ENCODE measurements around the gene WDR82. TPM values are rescaled to one million over a fixed set of nuclear protein-coding genes. Genes with fewer than 3 reads are reported as not detected.

The WDR82 gene
- total and polyA plus RNA-seq, 12 donors: 23.8 to 84.0 (median 54.4) TPM

DNA sequence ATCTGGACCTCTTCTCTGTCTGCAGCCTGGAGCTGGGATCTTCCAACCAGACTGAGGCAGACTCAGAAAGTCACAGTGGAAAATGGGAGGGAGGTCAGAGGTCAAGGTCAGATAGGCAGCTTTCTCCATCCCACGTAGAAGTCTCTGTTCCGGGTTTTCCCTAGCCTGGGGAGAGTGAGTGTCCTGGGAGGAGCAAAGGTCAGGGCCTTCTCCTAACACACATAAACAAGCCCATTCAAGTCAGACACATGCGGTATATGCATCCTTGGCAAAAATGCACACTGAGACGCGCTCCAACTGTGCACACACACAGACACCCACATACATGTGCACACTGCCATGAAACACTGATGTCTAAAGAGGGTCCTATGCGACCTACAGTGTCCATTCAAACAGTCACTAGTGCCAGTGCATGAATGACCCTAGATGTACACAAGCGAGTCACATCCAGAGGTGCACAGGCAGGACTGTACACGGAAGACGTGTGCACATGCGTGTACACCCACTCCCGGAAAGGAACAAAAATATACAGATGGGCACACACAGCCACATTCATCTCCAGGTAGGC, 40.2 kb downstream of the WDR82 start:
- Histone ChIP-seq H3K27me3 (no peaks in the 10 kb centered on the region), H3K4me3 (peak overlapping the region; percentile 52 to 93 (median 78)), H3K36me3 (replicated peaks in 1 of 2) (peaks cover 0 to 12% of the 10 kb centered on the region in 2 donors), H3K4me1 (replicated peaks in 1 of 2) (peaks cover 42 to 46% of the 10 kb centered on the region in 2 donors), H3K9me3 (replicated peaks in 1 of 3) (no peaks in the 10 kb centered on the region), H3K27ac (peak overlapping the region; percentile 53 to 96 (median 88))
- intact Hi-C loops (cut with DNase I): no loop called here
- DNase-seq: peak in 3 of 7 donors; percentile 53 to 69 (median 55)
- TF ChIP-seq POLR2A (IDR thresholded peaks at IDR 0.05): no peak
- TF ChIP-seq, protein P1, sequence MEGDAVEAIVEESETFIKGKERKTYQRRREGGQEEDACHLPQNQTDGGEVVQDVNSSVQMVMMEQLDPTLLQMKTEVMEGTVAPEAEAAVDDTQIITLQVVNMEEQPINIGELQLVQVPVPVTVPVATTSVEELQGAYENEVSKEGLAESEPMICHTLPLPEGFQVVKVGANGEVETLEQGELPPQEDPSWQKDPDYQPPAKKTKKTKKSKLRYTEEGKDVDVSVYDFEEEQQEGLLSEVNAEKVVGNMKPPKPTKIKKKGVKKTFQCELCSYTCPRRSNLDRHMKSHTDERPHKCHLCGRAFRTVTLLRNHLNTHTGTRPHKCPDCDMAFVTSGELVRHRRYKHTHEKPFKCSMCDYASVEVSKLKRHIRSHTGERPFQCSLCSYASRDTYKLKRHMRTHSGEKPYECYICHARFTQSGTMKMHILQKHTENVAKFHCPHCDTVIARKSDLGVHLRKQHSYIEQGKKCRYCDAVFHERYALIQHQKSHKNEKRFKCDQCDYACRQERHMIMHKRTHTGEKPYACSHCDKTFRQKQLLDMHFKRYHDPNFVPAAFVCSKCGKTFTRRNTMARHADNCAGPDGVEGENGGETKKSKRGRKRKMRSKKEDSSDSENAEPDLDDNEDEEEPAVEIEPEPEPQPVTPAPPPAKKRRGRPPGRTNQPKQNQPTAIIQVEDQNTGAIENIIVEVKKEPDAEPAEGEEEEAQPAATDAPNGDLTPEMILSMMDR (IDR thresholded peaks at IDR 0.05): no peak
- 6 to 11% (median 8%) methylated on average over 11 of the region's 11 CpGs for WGBS, 4 donors

DNA sequence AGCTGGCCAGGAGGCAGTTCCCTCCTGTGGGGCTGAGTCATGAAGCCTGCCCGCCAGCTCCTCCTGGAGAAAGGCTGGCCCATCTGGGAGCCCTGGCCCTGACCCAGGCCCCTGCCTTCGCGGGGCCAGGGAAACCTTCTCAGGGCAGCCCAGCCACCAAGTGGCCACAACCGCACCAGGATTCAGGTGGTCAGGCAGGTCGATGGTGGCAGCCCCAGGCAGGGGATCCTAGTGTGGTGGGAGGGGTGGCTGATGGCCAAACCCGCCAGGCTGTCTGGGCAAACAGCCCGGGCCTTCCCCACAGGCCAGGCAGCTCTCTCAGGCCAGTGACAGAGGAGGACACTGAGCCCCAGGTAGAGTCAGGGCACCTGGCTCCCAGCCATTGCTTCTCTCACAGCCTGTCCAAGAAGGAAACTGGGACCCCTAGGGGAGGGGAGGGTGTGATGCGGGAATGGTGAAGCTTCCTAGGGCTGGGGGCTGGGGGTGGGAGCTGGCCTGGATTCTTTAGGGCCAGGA, 40.7 kb downstream of the WDR82 start:
- intact Hi-C loops (cut with DNase I): no loop called here
- WGBS, 4 donors: 8 to 13% (median 10%) methylated on average over 2 to 8 of the region's 8 CpGs
- no peaks in the 10 kb centered on the region for H3K27me3 ChIP-seq
- H3K9me3 ChIP-seq (replicated peaks in 1 of 3): no peaks in the 10 kb centered on the region
- peaks cover 0 to 15% of the 10 kb centered on the region in 2 donors for H3K36me3 ChIP-seq (replicated peaks in 1 of 2)
- peak overlapping the region; percentile 53 to 96 (median 88) for H3K27ac ChIP-seq
- peaks cover 42 to 46% of the 10 kb centered on the region in 2 donors for H3K4me1 ChIP-seq (replicated peaks in 1 of 2)
- DNase-seq: peak; percentile 85 to 96 (median 94)
- TF ChIP-seq POLR2A (IDR thresholded peaks at IDR 0.05): no peak
- TF ChIP-seq, protein P1 (IDR thresholded peaks at IDR 0.05): peak in 1 of 6 experiments; percentile 32
- H3K4me3 ChIP-seq: peak overlapping the region in 1 of 4 donors; percentile 92

DNA sequence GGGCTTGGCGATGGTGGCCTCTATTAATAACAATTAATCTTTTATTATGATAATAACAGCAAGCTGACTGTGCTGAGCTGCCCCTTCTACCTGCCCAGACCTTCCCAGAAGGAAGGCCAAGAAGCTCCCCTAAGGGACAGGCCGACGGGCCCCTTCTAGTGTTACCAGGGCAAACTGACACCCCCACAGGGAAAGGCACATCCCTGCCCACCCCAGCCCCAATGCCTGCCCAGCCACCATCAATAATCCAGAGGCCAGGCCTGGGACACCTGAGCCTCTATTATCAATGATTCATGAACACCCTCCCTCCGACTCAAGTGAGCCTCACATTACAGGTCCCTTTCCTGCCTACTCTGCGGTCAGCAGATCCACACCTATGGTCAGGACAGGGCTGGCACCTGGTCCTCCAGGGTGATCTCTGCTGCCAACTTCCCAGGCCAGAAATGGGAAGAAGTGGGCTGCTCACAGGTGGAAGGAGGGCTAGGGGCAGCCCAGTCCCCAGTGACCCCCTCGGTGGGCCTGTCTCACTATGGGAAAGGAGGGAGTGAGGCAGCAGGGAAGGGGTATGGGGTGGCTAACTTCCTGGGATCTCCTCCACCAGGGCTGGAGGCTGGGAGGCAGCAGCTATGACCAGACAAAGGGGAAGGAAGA, 41.3 kb downstream of the WDR82 start:
- Histone ChIP-seq H3K4me1 (replicated peaks in 1 of 2) (peaks cover 42 to 46% of the 10 kb centered on the region in 2 donors), H3K27ac (peak overlapping the region; percentile 53 to 96 (median 88)), H3K36me3 (replicated peaks in 1 of 2) (peaks cover 0 to 20% of the 10 kb centered on the region in 2 donors), H3K27me3 (no peaks in the 10 kb centered on the region), H3K9me3 (replicated peaks in 1 of 3) (no peaks in the 10 kb centered on the region), H3K4me3 (peak overlapping the region in 1 of 4 donors; percentile 29)
- no peak for DNase-seq
- 54 to 71% (median 56%) methylated on average over 5 to 6 of the region's 6 CpGs for WGBS, 4 donors
- intact Hi-C loops (cut with DNase I): no loop called here
- TF ChIP-seq, protein P1 (IDR thresholded peaks at IDR 0.05): no peak
- TF ChIP-seq POLR2A (IDR thresholded peaks at IDR 0.05): peak in 1 of 2 donors; percentile 44

- peak in 2 of 7 donors; percentile 21 to 24 for DNase-seq
- no peak overlapping the region for H3K4me3 ChIP-seq
- no peaks in the 10 kb centered on the region for H3K9me3 ChIP-seq (replicated peaks in 1 of 3)
- H3K27me3 ChIP-seq: no peaks in the 10 kb centered on the region
- no peak for TF ChIP-seq POLR2A (IDR thresholded peaks at IDR 0.05)
- TF ChIP-seq, protein P1 (IDR thresholded peaks at IDR 0.05): no peak
- peaks cover 0 to 26% of the 10 kb centered on the region in 2 donors for H3K36me3 ChIP-seq (replicated peaks in 1 of 2)
- H3K4me1 ChIP-seq (replicated peaks in 1 of 2): peaks cover 42 to 46% of the 10 kb centered on the region in 2 donors
- intact Hi-C loops (cut with DNase I): no loop called here
- 52 to 75% (median 57%) methylated on average over 1 to 5 of the region's 5 CpGs for WGBS, 4 donors
- H3K27ac ChIP-seq: peak overlapping the region in 2 of 5 donors; percentile 88 to 96
Measured at GRCh38 chr3:52236424-52236886, 42.0 kb downstream of the WDR82 start.

All from adrenal gland (tissue), 12 donors.